ENCODE data around the gene ZNF394.

Gene ZNF394

GRCh38 chr7:99448855-99449254 is 51.2 kb downstream of the ZNF394 start:
- H3K36me3 ChIP-seq: peaks cover 79% of the 10 kb centered on the region

GRCh38 chr7:99447943-99448342 is 52.1 kb downstream of the ZNF394 start:
- H3K4me3 ChIP-seq (ENCODE audit: low read depth in 1 of 2, low read length in 1 of 2): no peak overlapping the region
- no peaks in the 10 kb centered on the region for H3K4me1 ChIP-seq (ENCODE audit: control insufficient read depth in 1 of 2, insufficient read depth in 1 of 2, low read depth in 1 of 2, low read length in 1 of 2)
- H3K27me3 ChIP-seq: no peaks in the 10 kb centered on the region
- TF ChIP-seq CTCF (IDR thresholded peaks at IDR 0.05): no peak
- H3K27ac ChIP-seq: no peak overlapping the region
- no peaks in the 10 kb centered on the region for H3K9me3 ChIP-seq
- peaks cover 69% of the 10 kb centered on the region for H3K36me3 ChIP-seq

More at GRCh38 chr7:99448855-99449254, 51.2 kb downstream of the ZNF394 start:
- H3K4me1 ChIP-seq (ENCODE audit: control insufficient read depth in 1 of 2, insufficient read depth in 1 of 2, low read depth in 1 of 2, low read length in 1 of 2): no peaks in the 10 kb centered on the region
- no peaks in the 10 kb centered on the region for H3K9me3 ChIP-seq
- TF ChIP-seq CTCF (IDR thresholded peaks at IDR 0.05): no peak
- no peaks in the 10 kb centered on the region for H3K27me3 ChIP-seq
- no peak overlapping the region for H3K4me3 ChIP-seq (ENCODE audit: low read depth in 1 of 2, low read length in 1 of 2)
- H3K27ac ChIP-seq: no peak overlapping the region

DNA sequence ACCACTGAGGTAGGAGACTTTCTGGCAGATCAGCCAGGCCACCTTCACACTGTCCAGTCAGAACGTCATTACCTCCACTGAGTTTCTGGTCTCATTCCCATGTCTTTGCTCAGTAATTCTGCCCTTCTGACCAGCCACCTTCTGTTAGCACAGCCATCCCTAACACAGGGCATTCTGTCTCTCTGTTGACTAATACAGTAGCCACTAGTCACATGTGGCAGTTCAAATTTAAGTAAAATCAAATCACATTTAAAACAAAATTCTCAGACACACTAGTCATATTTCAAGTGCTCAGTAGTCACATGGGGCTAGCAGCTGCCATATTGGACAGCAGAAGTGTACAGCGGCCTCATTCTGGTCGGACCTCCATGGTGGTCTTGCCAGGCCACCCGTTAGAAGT is 54.0 kb downstream of the ZNF394 start:
- Histone ChIP-seq H3K36me3 (peaks cover 51% of the 10 kb centered on the region), H3K27ac (no peak overlapping the region), H3K4me3 (ENCODE audit: low read depth in 1 of 2, low read length in 1 of 2) (no peak overlapping the region), H3K4me1 (ENCODE audit: control insufficient read depth in 1 of 2, insufficient read depth in 1 of 2, low read depth in 1 of 2, low read length in 1 of 2) (no peaks in the 10 kb centered on the region), H3K27me3 (no peaks in the 10 kb centered on the region), H3K9me3 (no peaks in the 10 kb centered on the region)
- TF ChIP-seq CTCF (IDR thresholded peaks at IDR 0.05): no peak
